NCI-H2107 treated with DMSO at 0.1 percent for 48 hours (cell line): ENCODE measurements around the gene KCNH4.
"Not testable (repeated sequence)": the region's sequence is repeated elsewhere in the genome, so short reads cannot be mapped to it uniquely, and the experiment has no call there.

Source experiments
- DNase-seq: peaks from one replicate; lab custom pipeline; 2025; ENCODE audit not compliant: unreplicated experiment; lab: John Stamatoyannopoulos, UW

The KCNH4 gene

GRCh38 chr17:42197564-42198156 lies 16.7 kb upstream of the KCNH4 start:
- no peak for DNase-seq

GRCh38 chr17:42193969-42194899 lies 13.3 kb upstream of the KCNH4 start, which contains the start of gene GHDC:
GHDC (minus strand) TSS chr17:42194494; CDS start chr17:42193581, 913 bp downstream.
- DNase-seq, result peak; percentile 75

- no peak for DNase-seq
Observed at GRCh38 chr17:42193216-42193968, 12.4 kb upstream of the KCNH4 start.

GRCh38 chr17:42192189-42193126 lies 11.5 kb upstream of the KCNH4 start:
- DNase-seq, result no peak

GRCh38 chr17:42191275-42191608 lies 10.3 kb upstream of the KCNH4 start:
- no peak for DNase-seq

- no peak for DNase-seq
Observed at GRCh38 chr17:42190491-42191274, 9.7 kb upstream of the KCNH4 start.

- DNase-seq, result no peak
Observed at GRCh38 chr17:42189651-42189965, 8.7 kb upstream of the KCNH4 start.

GRCh38 chr17:42188749-42189650 lies 8.1 kb upstream of the KCNH4 start:
- no peak for DNase-seq

GRCh38 chr17:42187833-42188232 lies 6.9 kb upstream of the KCNH4 start:
- DNase-seq, result no peak

GRCh38 chr17:42186191-42186590 lies 5.2 kb upstream of the KCNH4 start:
- DNase-seq, result not testable (repeated sequence)

GRCh38 chr17:42185621-42185930 lies 4.6 kb upstream of the KCNH4 start:
- no peak for DNase-seq

- peak; percentile 8 for DNase-seq
Observed at GRCh38 chr17:42184713-42185620, 4.0 kb upstream of the KCNH4 start, which contains the start of gene HCRT. HCRT (minus strand) TSS chr17:42185452; CDS start chr17:42185365, 87 bp downstream.

GRCh38 chr17:42183741-42184711 lies 3.1 kb upstream of the KCNH4 start:
- DNase-seq, result peak; percentile 14

GRCh38 chr17:42182927-42183734 lies 2.2 kb upstream of the KCNH4 start:
- DNase-seq, result no peak

GRCh38 chr17:42181851-42182207 lies 887 bp upstream of the KCNH4 start:
- DNase-seq, result no peak

GRCh38 chr17:42180411-42180921 lies 476 bp downstream of the KCNH4 start:
- no peak for DNase-seq
